GM13977 (cell line): Measurements from ENCODE around the gene PDE1A.

Experiments used
- DNase-seq: peaks from one replicate; pipeline ENCODE4 v3.0.0; 2012; ENCODE audit warnings: low spot score
- CTCF ChIP-seq: IDR thresholded peaks from 2 replicates; pipeline ENCODE4 v1.5.1; 2012; ENCODE audit warnings: mild to moderate bottlenecking, control low read depth; ENCODE audit not compliant: insufficient read depth; ENCODE audit errors: extremely low read depth, missing control alignments
- in situ Hi-C: fragments of 300-500 bp; cut with MboI; formaldehyde crosslinking; loops from one replicate; pipeline ENCODE4 v1.12.0; 2022; ENCODE audit warnings: low sequenced_read_pairs, low pct_unique_long_range_greater_than_20kb, mixed read lengths, inconsistent platforms; ENCODE audit not compliant: unreplicated experiment

Gene PDE1A

GRCh38 chr2:182164686-182165085 is 262.1 kb downstream of the PDE1A start:
- no peak for DNase-seq
- in situ Hi-C loops, result no loop called here
- TF ChIP-seq CTCF, result no peak

GRCh38 chr2:182163878-182164277 is 263.0 kb downstream of the PDE1A start:
- DNase-seq, result no peak
- in situ Hi-C loops, result no loop called here
- no peak for TF ChIP-seq CTCF

- TF ChIP-seq CTCF, result no peak
- in situ Hi-C loops, result no loop called here
- no peak for DNase-seq
Measured at GRCh38 chr2:182148344-182148743, 278.5 kb downstream of the PDE1A start.

- no peak for DNase-seq
- in situ Hi-C loops, result no loop called here
- no peak for TF ChIP-seq CTCF
Measured at GRCh38 chr2:182144776-182145165, 282.1 kb downstream of the PDE1A start.

GRCh38 chr2:182144041-182144775 is 282.6 kb downstream of the PDE1A start:
- no peak for TF ChIP-seq CTCF
- no peak for DNase-seq
- in situ Hi-C loops, result no loop called here

- in situ Hi-C loops, result no loop called here
- no peak for DNase-seq
- TF ChIP-seq CTCF, result no peak
Measured at GRCh38 chr2:182142062-182142461, 284.8 kb downstream of the PDE1A start.
